NCI-H2081 treated with DMSO at 0.1 percent for 48 hours (cell line): ENCODE data around the gene NLRC3.
"Not testable (repeated sequence)": the region's sequence is repeated elsewhere in the genome, so short reads cannot be mapped to it uniquely, and the experiment has no call there.

Source experiments
- DNase-seq: peaks from one replicate; lab custom pipeline; 2025; lab: John Stamatoyannopoulos, UW

NLRC3 gene

DNA sequence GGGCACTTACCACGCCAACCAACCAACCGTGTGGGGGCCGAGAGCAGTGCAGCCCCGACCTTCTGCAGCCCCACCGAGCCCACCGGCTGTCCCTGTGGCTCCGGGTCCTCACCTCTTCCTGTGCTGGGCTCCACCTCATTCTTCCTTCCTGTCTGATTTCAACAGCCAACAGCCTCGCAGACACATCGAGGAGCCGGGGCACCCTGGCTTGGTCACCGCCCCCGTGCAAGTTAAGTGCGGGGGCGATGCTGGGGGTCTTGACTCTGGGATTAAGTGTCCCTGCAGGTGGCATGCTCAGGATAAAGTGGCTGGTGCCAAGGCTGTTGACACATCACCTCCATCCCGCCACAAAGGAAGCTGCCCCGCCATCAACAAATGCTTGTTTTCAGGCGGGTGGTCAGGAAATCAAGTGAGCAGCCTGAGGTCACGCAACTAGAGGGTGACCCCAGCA lies at the start of gene NLRC3:
NLRC3 (minus strand) TSS at position 102 of the 451 bp plus-strand sequence. CDS start 12,367 bp downstream, outside the sequence.
- no peak for DNase-seq

GRCh38 chr16:3625911-3626732 lies 48.9 kb upstream of the NLRC3 start:
- no peak for DNase-seq

GRCh38 chr16:3625331-3625730 lies 48.1 kb upstream of the NLRC3 start:
- DNase-seq = no peak

- DNase-seq = no peak
These were observed 46.4 kb upstream of the NLRC3 start for GRCh38 chr16:3623642-3624041.

GRCh38 chr16:3618769-3619141 lies 41.6 kb upstream of the NLRC3 start:
- no peak for DNase-seq

GRCh38 chr16:3612510-3613466 lies 35.6 kb upstream of the NLRC3 start:
- DNase-seq = no peak

- DNase-seq = peak; percentile 48
These were observed 34.2 kb upstream of the NLRC3 start, which contains the start of gene SLX4 for GRCh38 chr16:3611146-3611975. Gene SLX4 (minus strand): TSS chr16:3611606. CDS start chr16:3608964, 2,642 bp downstream.

DNA sequence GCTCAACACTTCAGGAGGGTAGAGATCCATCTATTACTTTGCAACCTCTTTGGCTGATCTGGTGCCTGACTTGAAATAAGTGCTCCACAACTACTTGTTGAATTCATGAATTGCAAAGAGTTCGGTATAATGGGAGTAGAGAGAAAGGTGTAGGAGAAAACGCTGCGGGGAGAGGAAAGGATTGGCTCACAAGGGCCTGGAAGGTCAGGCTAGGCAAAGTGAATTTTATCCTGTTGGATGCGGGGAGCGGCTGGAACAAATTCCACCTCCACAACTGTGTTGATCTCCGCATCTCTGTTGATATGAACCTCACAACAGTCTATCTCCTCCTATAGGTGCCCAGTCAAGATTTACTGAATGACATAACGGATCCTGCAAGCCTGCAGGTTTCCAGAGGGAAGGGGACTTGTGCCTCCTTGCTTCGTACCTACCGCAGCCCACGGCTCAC lies 33.5 kb upstream of the NLRC3 start:
- DNase-seq = no peak

DNA sequence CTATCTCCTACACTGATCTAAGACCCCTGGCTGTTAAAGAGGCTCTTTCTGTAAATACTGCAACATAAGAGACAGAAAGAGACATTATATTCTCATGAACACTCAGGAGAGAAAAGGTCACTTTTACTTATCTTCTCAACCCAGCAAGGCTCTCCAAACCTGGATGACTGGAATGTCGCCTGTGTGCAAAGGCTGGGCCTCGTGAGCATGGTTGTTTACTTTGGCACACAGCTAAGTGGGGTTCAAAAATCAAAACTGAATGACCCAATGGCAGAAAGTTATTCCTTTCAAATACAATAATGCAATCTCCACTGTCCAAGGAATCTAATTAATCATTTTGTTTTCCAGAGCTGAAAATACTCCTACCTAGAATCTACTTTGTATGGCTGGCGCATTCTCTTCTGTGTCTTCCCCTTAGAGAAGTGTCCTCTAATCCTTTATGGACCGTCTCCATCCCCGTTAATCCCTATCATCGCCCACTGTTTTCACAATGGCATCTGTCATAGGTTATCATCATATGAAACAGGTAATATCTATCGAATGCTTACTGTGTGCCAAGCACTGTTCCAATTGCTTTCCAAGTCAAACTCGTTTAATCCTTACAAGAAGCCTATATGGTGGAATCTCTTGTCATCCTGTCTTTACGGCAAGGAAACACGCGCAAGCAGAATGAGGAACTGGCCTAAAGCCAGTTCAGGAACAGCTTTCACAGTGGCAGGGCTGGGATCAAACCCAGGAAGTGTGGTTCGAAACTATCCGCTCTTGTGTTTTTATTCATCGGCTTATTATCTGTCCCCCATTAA lies 32.9 kb upstream of the NLRC3 start:
- DNase-seq = no peak

DNA sequence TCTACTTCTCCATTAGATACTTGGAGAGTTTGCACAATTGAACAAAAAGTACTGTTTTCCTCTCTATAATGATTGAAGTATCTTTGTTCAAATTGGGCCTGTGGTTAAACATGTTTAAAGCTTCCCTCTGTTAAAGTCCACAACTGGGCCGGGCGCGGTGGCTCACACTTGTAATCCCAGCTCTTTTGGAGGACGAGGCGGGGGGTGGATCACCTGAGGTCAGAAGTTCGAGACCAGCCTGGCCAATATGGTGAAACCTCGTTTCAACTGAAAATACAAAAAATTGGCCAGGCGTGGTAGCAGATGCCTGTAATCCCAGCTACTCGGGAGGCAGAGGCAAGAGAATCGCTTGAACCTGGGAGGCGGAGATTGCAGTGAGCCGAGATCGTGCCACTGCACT lies 31.8 kb upstream of the NLRC3 start:
- DNase-seq = not testable (repeated sequence)

GRCh38 chr16:3608069-3608468 lies 30.9 kb upstream of the NLRC3 start:
- no peak for DNase-seq

GRCh38 chr16:3607634-3608033 lies 30.4 kb upstream of the NLRC3 start:
- no peak for DNase-seq

GRCh38 chr16:3607161-3607560 lies 30.0 kb upstream of the NLRC3 start:
- no peak for DNase-seq

DNA sequence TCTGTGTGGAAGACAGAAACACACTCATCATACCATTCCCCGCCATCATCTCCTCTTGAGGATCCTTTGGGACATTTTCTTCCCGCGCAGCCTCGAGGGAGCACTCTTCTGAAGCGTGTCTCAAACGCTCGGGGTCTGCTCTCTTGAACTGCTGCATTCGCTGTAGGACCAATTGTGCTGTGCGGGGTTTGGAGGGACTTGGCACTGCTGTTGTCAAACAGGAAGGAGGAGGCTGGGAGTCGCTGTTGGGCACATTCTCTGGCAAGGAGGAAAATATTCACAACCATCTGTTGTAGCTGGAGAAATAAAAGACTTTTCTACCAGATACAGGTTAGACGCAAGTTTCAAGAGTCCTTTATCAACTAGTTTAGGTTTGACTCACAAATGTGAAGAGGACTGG lies 29.2 kb upstream of the NLRC3 start:
- no peak for DNase-seq

- no peak for DNase-seq
These were observed 25.1 kb upstream of the NLRC3 start for GRCh38 chr16:3602320-3602653.

- DNase-seq = no peak
These were observed 24.6 kb upstream of the NLRC3 start for GRCh38 chr16:3601614-3602319.

GRCh38 chr16:3599922-3600321 lies 22.7 kb upstream of the NLRC3 start:
- DNase-seq = no peak

DNA sequence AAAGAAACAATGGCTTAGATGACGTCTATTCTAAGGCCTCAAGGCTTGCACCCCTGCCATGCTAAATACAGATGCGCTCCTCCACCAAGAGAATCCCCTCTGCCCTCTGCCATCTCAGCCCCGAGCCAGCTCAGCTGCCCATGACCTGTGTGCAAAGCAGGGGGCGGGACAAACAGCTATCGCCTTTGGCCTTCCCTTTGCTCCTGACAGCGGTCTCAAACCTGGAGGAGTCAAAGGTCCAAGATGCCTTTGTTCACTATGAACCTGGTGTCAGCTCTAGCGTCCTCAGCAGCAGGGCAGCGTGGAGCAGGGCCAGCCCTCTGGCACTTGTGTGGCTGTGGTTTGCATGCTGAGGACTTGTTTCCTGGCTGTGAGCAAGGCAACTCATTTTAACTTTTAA lies 21.9 kb upstream of the NLRC3 start:
- DNase-seq = no peak

- DNase-seq = no peak
These were observed 21.0 kb upstream of the NLRC3 start for GRCh38 chr16:3598236-3598635.

DNA sequence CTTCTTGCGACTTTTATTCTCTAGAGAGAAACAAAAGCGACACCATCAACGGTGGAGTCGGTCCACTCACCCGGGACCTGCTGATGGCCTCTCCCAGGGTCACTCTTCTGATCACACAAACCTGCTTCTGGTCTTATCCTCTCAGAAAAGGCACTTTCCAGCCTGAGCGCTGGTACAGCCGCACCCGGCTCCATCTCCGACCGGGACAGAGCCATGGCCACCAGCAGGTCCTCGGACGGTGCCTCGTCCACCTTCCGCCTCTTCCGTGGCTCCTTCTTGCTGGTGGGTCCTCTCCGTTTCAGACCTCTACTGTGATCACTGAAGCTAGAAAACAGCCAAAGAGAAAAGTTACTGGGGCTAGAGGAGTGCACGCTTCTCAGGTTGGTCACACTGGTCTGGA lies 20.5 kb upstream of the NLRC3 start:
- DNase-seq = no peak
